Loucy (cell line): ENCODE data around the gene PRR15L.

Source experiments
- EZH2phosphoT487 ChIP-seq: fragments of 200-600 bp; IDR thresholded peaks from 2 replicates; pipeline ENCODE4 v1.6.1; 2018; ENCODE audit warnings: antibody characterized with exemption, mild to moderate bottlenecking, moderate library complexity, borderline replicate concordance
- TF ChIP-seq, protein P1 (sequence below): fragments of 200-600 bp; sonication (generic); conservative IDR thresholded peaks from 2 replicates; pipeline ENCODE4 v1.5.1; 2014; ENCODE audit warnings: mild to moderate bottlenecking, antibody characterized with exemption, low read length

- TF ChIP-seq, protein P1, sequence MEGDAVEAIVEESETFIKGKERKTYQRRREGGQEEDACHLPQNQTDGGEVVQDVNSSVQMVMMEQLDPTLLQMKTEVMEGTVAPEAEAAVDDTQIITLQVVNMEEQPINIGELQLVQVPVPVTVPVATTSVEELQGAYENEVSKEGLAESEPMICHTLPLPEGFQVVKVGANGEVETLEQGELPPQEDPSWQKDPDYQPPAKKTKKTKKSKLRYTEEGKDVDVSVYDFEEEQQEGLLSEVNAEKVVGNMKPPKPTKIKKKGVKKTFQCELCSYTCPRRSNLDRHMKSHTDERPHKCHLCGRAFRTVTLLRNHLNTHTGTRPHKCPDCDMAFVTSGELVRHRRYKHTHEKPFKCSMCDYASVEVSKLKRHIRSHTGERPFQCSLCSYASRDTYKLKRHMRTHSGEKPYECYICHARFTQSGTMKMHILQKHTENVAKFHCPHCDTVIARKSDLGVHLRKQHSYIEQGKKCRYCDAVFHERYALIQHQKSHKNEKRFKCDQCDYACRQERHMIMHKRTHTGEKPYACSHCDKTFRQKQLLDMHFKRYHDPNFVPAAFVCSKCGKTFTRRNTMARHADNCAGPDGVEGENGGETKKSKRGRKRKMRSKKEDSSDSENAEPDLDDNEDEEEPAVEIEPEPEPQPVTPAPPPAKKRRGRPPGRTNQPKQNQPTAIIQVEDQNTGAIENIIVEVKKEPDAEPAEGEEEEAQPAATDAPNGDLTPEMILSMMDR: peak; percentile 90
- no peak for TF ChIP-seq EZH2phosphoT487
These were observed 8.4 kb downstream of the PRR15L start for GRCh38 chr17:47949197-47949759.
